HG03108 (cell line): ENCODE measurements around the gene MBNL2.

Experiments
- ATAC-seq: cut with Tn5 transposase; IDR thresholded peaks from one replicate; pipeline ENCODE4 v1.9.1; 2021; ENCODE audit warnings: moderate library complexity; ENCODE audit not compliant: unreplicated experiment

The MBNL2 gene

GRCh38 chr13:97231829-97232196 is 9.7 kb downstream of the MBNL2 start:
- ATAC-seq: no peak

GRCh38 chr13:97233499-97233898 is 11.4 kb downstream of the MBNL2 start:
- ATAC-seq: no peak

- ATAC-seq: no peak
These were observed 12.1 kb downstream of the MBNL2 start for GRCh38 chr13:97234236-97234635.

- ATAC-seq: no peak
These were observed 12.6 kb downstream of the MBNL2 start for GRCh38 chr13:97234742-97235141.

- ATAC-seq: no peak
These were observed 13.6 kb downstream of the MBNL2 start for GRCh38 chr13:97235549-97236231.

GRCh38 chr13:97237388-97237787 is 15.3 kb downstream of the MBNL2 start:
- ATAC-seq: no peak

GRCh38 chr13:97238432-97238831 is 16.3 kb downstream of the MBNL2 start:
- no peak for ATAC-seq

GRCh38 chr13:97238883-97239282 is 16.8 kb downstream of the MBNL2 start:
- no peak for ATAC-seq

GRCh38 chr13:97239306-97239705 is 17.2 kb downstream of the MBNL2 start:
- no peak for ATAC-seq

GRCh38 chr13:97239943-97240787 is 18.0 kb downstream of the MBNL2 start:
- no peak for ATAC-seq

GRCh38 chr13:97240788-97241734 is 18.9 kb downstream of the MBNL2 start:
- ATAC-seq: no peak

- ATAC-seq: no peak
These were observed 19.6 kb downstream of the MBNL2 start for GRCh38 chr13:97241761-97242160.

GRCh38 chr13:97242755-97243497 is 20.8 kb downstream of the MBNL2 start:
- no peak for ATAC-seq

GRCh38 chr13:97243915-97244781 is 22.0 kb downstream of the MBNL2 start:
- no peak for ATAC-seq

- ATAC-seq: no peak
These were observed 22.9 kb downstream of the MBNL2 start for GRCh38 chr13:97245011-97245410.

GRCh38 chr13:97246596-97247158 is 24.5 kb downstream of the MBNL2 start:
- no peak for ATAC-seq

GRCh38 chr13:97248243-97248642 is 26.1 kb downstream of the MBNL2 start:
- ATAC-seq: no peak

GRCh38 chr13:97249093-97249795 is 27.1 kb downstream of the MBNL2 start:
- no peak for ATAC-seq
